ENCODE measurements around the gene TTC1.

GRCh38 chr5:160040471-160040835 lies 31.5 kb downstream of the TTC1 start:
- no peak for TF ChIP-seq CREB1 (IDR thresholded peaks at IDR 0.05; ENCODE audit: low read depth)
- TF ChIP-seq REST (IDR thresholded peaks at IDR 0.05; ENCODE audit: low read depth), result no peak
- no peak for TF ChIP-seq TAF1 (IDR thresholded peaks at IDR 0.05; ENCODE audit: low read depth)
- no peak for TF ChIP-seq EP300 (IDR thresholded peaks at IDR 0.05; ENCODE audit: borderline replicate concordance)
- no peak for TF ChIP-seq TCF12 (IDR thresholded peaks at IDR 0.05; ENCODE audit: low read depth)
- TF ChIP-seq RAD21 (IDR thresholded peaks at IDR 0.05; ENCODE audit: low read depth), result no peak
- no peak for TF ChIP-seq CEBPB (IDR thresholded peaks at IDR 0.05)
- no peak for TF ChIP-seq ZBTB7A (IDR thresholded peaks at IDR 0.05; ENCODE audit: low read depth)
- TF ChIP-seq USF1 (IDR thresholded peaks at IDR 0.05), result no peak
- TF ChIP-seq FOXM1 (IDR thresholded peaks at IDR 0.05; ENCODE audit: borderline replicate concordance, low read depth), result no peak
- TF ChIP-seq MAX (IDR thresholded peaks at IDR 0.05), result no peak
- TF ChIP-seq YY1 (IDR thresholded peaks at IDR 0.05; ENCODE audit: low read depth), result no peak
- TF ChIP-seq EGR1 (IDR thresholded peaks at IDR 0.05), result no peak
- TF ChIP-seq TEAD4 (IDR thresholded peaks at IDR 0.05), result no peak
